GM23338 (cell line): ENCODE results near the gene RAB31. TPM values are rescaled to one million over a fixed set of nuclear protein-coding genes. Genes with fewer than 3 reads are reported as not detected.

Experiments used
- ATAC-seq: fragments of 200-7000 bp; cut with Tn5 transposase; 3 replicates; pipeline ENCODE4 v1.9.1; 2020
- DNase-seq: peaks from one replicate; pipeline ENCODE4 v3.0.0-alpha.2; 2015; ENCODE audit warnings: low spot score
- H2AFZ ChIP-seq: fragments of 200-600 bp; sonication (generic); 2 replicates; pipeline ENCODE4 v1.8.0; 2016; ENCODE audit warnings: antibody characterized with exemption, mild to moderate bottlenecking, moderate library complexity
- H3F3A ChIP-seq: fragments of 200-600 bp; sonication (generic); replicated peaks from 2 replicates; pipeline ENCODE4 v1.8.0; 2017; ENCODE audit warnings: antibody characterized with exemption, mixed run types, low read depth
- H3K27ac ChIP-seq: fragments of 200-600 bp; sonication (generic); 2 replicates; pipeline ENCODE4 v1.6.1; 2016; ENCODE audit warnings: low read depth
- H3K27me3 ChIP-seq: fragments of 200-600 bp; sonication (generic); 2 replicates; pipeline ENCODE4 v1.8.0; 2016; ENCODE audit warnings: mild to moderate bottlenecking, mixed run types, moderate library complexity; ENCODE audit not compliant: insufficient read depth
- H3K36me3 ChIP-seq: fragments of 200-600 bp; sonication (generic); 2 replicates; pipeline ENCODE4 v1.8.0; 2016; ENCODE audit warnings: mild to moderate bottlenecking; ENCODE audit not compliant: insufficient read depth
- H3K4me1 ChIP-seq: fragments of 200-600 bp; sonication (generic); 2 replicates; pipeline ENCODE4 v1.8.0; 2016; ENCODE audit warnings: mild to moderate bottlenecking, moderate library complexity; ENCODE audit not compliant: insufficient read depth
- H3K4me2 ChIP-seq: fragments of 200-600 bp; sonication (generic); 2 replicates; pipeline ENCODE4 v1.7.1; 2017; ENCODE audit warnings: mixed run types
- H3K4me3 ChIP-seq: fragments of 200-600 bp; sonication (generic); 2 replicates; pipeline ENCODE4 v1.6.1; 2016; ENCODE audit warnings: mixed run types
- H3K79me2 ChIP-seq: fragments of 200-600 bp; sonication (generic); replicated peaks from 2 replicates; pipeline ENCODE4 v1.8.0; 2017; ENCODE audit warnings: mild to moderate bottlenecking; ENCODE audit not compliant: insufficient read depth
- H3K9me2 ChIP-seq: fragments of 200-600 bp; sonication (generic); 2 replicates; pipeline ENCODE4 v1.8.0; 2017; ENCODE audit not compliant: insufficient read depth
- H4K20me1 ChIP-seq: fragments of 200-600 bp; sonication (generic); replicated peaks from 2 replicates; pipeline ENCODE4 v1.8.0; 2017; ENCODE audit warnings: mild to moderate bottlenecking; ENCODE audit not compliant: insufficient read depth
- H3K27ac Mint-ChIP-seq: 2 replicates; pipeline ENCODE4 v1.8.0; 2020; ENCODE audit warnings: inconsistent platforms, mild to moderate bottlenecking, moderate library complexity, mixed read lengths
- H3K27me3 Mint-ChIP-seq: 3 replicates; pipeline ENCODE4 v1.8.0; 2022; ENCODE audit warnings: low read depth, mild to moderate bottlenecking, moderate library complexity, mixed read lengths, inconsistent platforms; ENCODE audit not compliant: insufficient read depth, poor library complexity
- H3K36me3 Mint-ChIP-seq: 3 replicates; pipeline ENCODE4 v1.8.0; 2021; ENCODE audit warnings: low read depth, mild to moderate bottlenecking, inconsistent platforms, moderate library complexity, mixed read lengths
- H3K4me1 Mint-ChIP-seq: 3 replicates; pipeline ENCODE4 v1.8.0; 2020; ENCODE audit warnings: mild to moderate bottlenecking, inconsistent platforms, mixed read lengths
- H3K4me3 Mint-ChIP-seq: 3 replicates; pipeline ENCODE4 v1.8.0; 2021; ENCODE audit warnings: moderate library complexity, mild to moderate bottlenecking, inconsistent platforms, mixed read lengths
- H3K9me3 Mint-ChIP-seq: 3 replicates; pipeline ENCODE4 v1.8.0; 2020; ENCODE audit warnings: moderate library complexity, mild to moderate bottlenecking, inconsistent platforms, mixed read lengths
- CREB1 ChIP-seq: fragments of 250-450 bp; sonication (Bioruptor Pico); IDR thresholded peaks from 2 replicates; pipeline ENCODE4 v1.5.0; 2020; ENCODE audit warnings: low read depth, mild to moderate bottlenecking, moderate library complexity
- CTCF ChIP-seq, 2 experiments: fragments of 200-600 bp in 1 of 2; sonication (generic) in 1 of 2; conservative IDR thresholded peaks; 2 replicates each; pipeline versions ENCODE4 v1.5.1 to v1.6.1; 2016 to 2017; ENCODE audit warnings: antibody characterized with exemption in 2 of 2, low read depth in 2 of 2, mild to moderate bottlenecking in 2 of 2, moderate library complexity in 1 of 2
- EZH2phosphoT487 ChIP-seq: fragments of 200-600 bp; sonication (generic); IDR thresholded peaks from one replicate; pipeline ENCODE4 v1.8.1; 2018; ENCODE audit warnings: antibody characterized with exemption; ENCODE audit not compliant: unreplicated experiment
- NANOG ChIP-seq: IDR thresholded peaks from 2 replicates; pipeline ENCODE4 v1.6.1; 2016; ENCODE audit warnings: antibody characterized with exemption, borderline replicate concordance
- POLR2AphosphoS5 ChIP-seq: IDR thresholded peaks from 2 replicates; pipeline ENCODE4 v1.6.1; 2016; ENCODE audit warnings: antibody characterized with exemption, low read depth
- REST ChIP-seq: IDR thresholded peaks from one replicate; pipeline ENCODE4 v1.6.1; 2018; ENCODE audit warnings: antibody characterized with exemption; ENCODE audit not compliant: unreplicated experiment
- STAT1 ChIP-seq: IDR thresholded peaks from one replicate; pipeline ENCODE4 v1.6.1; 2016; ENCODE audit warnings: antibody characterized with exemption; ENCODE audit not compliant: unreplicated experiment
- ZNF114 ChIP-seq: fragments of 250-450 bp; sonication (Bioruptor Pico); IDR thresholded peaks from 2 replicates; pipeline ENCODE4 v1.5.0; 2020; ENCODE audit warnings: mild to moderate bottlenecking, moderate library complexity
- ZNF331 ChIP-seq: fragments of 250-450 bp; sonication (Bioruptor Pico); IDR thresholded peaks from 2 replicates; pipeline ENCODE4 v1.5.0; 2020; ENCODE audit warnings: low read depth, mild to moderate bottlenecking, moderate library complexity
- ZNF462 ChIP-seq: fragments of 250-450 bp; sonication (Bioruptor Pico); IDR thresholded peaks from 2 replicates; pipeline ENCODE4 v1.5.0; 2020; ENCODE audit warnings: mild to moderate bottlenecking, moderate library complexity
- polyA plus RNA-seq: library from polyadenylated mRNA; unstranded; fragments of >200 nt; fragmentation: Nextera tagmentation; extraction: Ambion mirVana; gene quantifications from 2 replicates; pipeline ENCODE4 v1.2.1, GENCODE V29; 2016
- total RNA-seq: library from RNA; depleted of rRNA; stranded (reverse); fragments of >200 nt; shearing (Covaris generic); gene quantifications from 2 replicates; pipeline ENCODE4 v1.2.3, GENCODE V29; 2014

Gene RAB31
- total and polyA plus RNA-seq, 2 experiments from 2014 or later = 33.8 to 46.1 TPM

GRCh38 chr18:9910071-9910470, 202.0 kb downstream of the RAB31 start (continued):
- TF ChIP-seq REST = no peak

GRCh38 chr18:9910661-9911060, 202.6 kb downstream of the RAB31 start:
- H3K4me1 Mint-ChIP-seq = peaks cover 6% of the 10 kb centered on the region
- Histone ChIP-seq H3K27me3 (no peaks in the 10 kb centered on the region), H3K79me2 (peaks cover 10% of the 10 kb centered on the region), H3F3A (no peaks in the 10 kb centered on the region), H4K20me1 (peaks cover 6% of the 10 kb centered on the region), H3K4me1 (peaks cover 10% of the 10 kb centered on the region), H3K27ac (no peak overlapping the region), H2AFZ (no peak overlapping the region), H3K4me2 (no peak overlapping the region), H3K36me3 (no peaks in the 10 kb centered on the region), H3K9me2 (no peaks in the 10 kb centered on the region), H3K4me3 (no peak overlapping the region)
- H3K27me3 Mint-ChIP-seq = peaks cover 3% of the 10 kb centered on the region
- no peak for ATAC-seq
- no peaks in the 10 kb centered on the region for H3K9me3 Mint-ChIP-seq
- no peak overlapping the region for H3K27ac Mint-ChIP-seq
- DNase-seq = no peak
- no peak overlapping the region for H3K4me3 Mint-ChIP-seq
- peaks cover 3% of the 10 kb centered on the region; the same call in 1 of the 3 replicates for H3K36me3 Mint-ChIP-seq
- TF ChIP-seq EZH2phosphoT487 = no peak
- no peak for TF ChIP-seq CTCF (conservative IDR thresholded peaks at IDR 0.05; ENCODE audit: low read depth in 2 of 2)
- TF ChIP-seq ZNF114 = no peak
- TF ChIP-seq CREB1 (CRISPR knock-in tag) = no peak
- TF ChIP-seq NANOG = no peak
- no peak for TF ChIP-seq POLR2AphosphoS5
- TF ChIP-seq REST = no peak
- no peak for TF ChIP-seq ZNF331 (CRISPR knock-in tag)
- TF ChIP-seq ZNF462 (CRISPR knock-in tag) = no peak
- TF ChIP-seq STAT1 = no peak
